Measurements from ENCODE around the gene TELO2. TPM values are rescaled to one million over a fixed set of nuclear protein-coding genes. Genes with fewer than 3 reads are reported as not detected.

Gene TELO2
- total RNA-seq, 1 experiment from 2014 or later, result 65.4 TPM

- H3K27me3 ChIP-seq (ENCODE audit: control insufficient read depth, insufficient read depth, low read length), result no peaks in the 10 kb centered on the region
- ATAC-seq (no peak), DNase-seq (ENCODE audit: low read depth, low spot score) (no peak)
- H3K36me3 ChIP-seq (ENCODE audit: control insufficient read depth, insufficient read depth, low read length), result no peaks in the 10 kb centered on the region
- H3K4me3 ChIP-seq (ENCODE audit: low read depth in 2 of 2, low read length in 2 of 2), result no peak overlapping the region
- ChIA-PET CTCF (no interaction called here), POLR2A (no interaction called here)
- TF ChIP-seq CTCF (IDR thresholded peaks at IDR 0.05), result no peak
- no peak for TF ChIP-seq SIN3A (IDR thresholded peaks at IDR 0.05; ENCODE audit: borderline replicate concordance, insufficient read depth, low read depth, low read length)
- TF ChIP-seq POLR2AphosphoS5 (IDR thresholded peaks at IDR 0.05; ENCODE audit: low read depth, low read length), result no peak
- TF ChIP-seq REST (IDR thresholded peaks at IDR 0.05; ENCODE audit: insufficient read depth in 1 of 2, low read depth in 2 of 2, low read length in 1 of 2), result no peak; a peak in 1 of 4 replicates
- TF ChIP-seq TCF7L2 (IDR thresholded peaks at IDR 0.05; ENCODE audit: low read depth, low read length), result no peak
- in situ Hi-C loops (cut with HindIII; ENCODE audit: low pct_unique_long_range_greater_than_20kb, low sequenced_read_pairs), result no loop called here
- intact Hi-C loops (cut with micrococcal nuclease; ENCODE audit: unreplicated experiment), result no loop called here
- H3K27ac ChIP-seq (ENCODE audit: low read length), result no peak overlapping the region
- no peaks in the 10 kb centered on the region for H3K4me1 ChIP-seq (ENCODE audit: control insufficient read depth, insufficient read depth, low read length)
- no peaks in the 10 kb centered on the region for H3K9me3 ChIP-seq (ENCODE audit: control insufficient read depth, insufficient read depth, low read depth, low read length)
- BruUV-seq (replicated peaks), result no TSS peak
Measured at GRCh38 chr16:1528921-1529537, 35.9 kb downstream of the TELO2 start.

- POLR2A ChIA-PET, result no interaction called here
Measured at GRCh38 chr16:1530349-1530882, 37.3 kb downstream of the TELO2 start.

More at GRCh38 chr16:1530349-1530882, 37.3 kb downstream of the TELO2 start:
- Histone ChIP-seq H3K27me3 (ENCODE audit: control insufficient read depth, insufficient read depth, low read length) (no peaks in the 10 kb centered on the region), H3K9me3 (ENCODE audit: control insufficient read depth, insufficient read depth, low read depth, low read length) (no peaks in the 10 kb centered on the region), H3K36me3 (ENCODE audit: control insufficient read depth, insufficient read depth, low read length) (no peaks in the 10 kb centered on the region), H3K4me3 (ENCODE audit: low read depth in 2 of 2, low read length in 2 of 2) (no peak overlapping the region), H3K4me1 (ENCODE audit: control insufficient read depth, insufficient read depth, low read length) (no peaks in the 10 kb centered on the region), H3K27ac (ENCODE audit: low read length) (no peak overlapping the region)
- in situ Hi-C loops (cut with HindIII; ENCODE audit: low pct_unique_long_range_greater_than_20kb, low sequenced_read_pairs) (no loop called here), intact Hi-C loops (cut with micrococcal nuclease; ENCODE audit: unreplicated experiment) (no loop called here)
- TF ChIP-seq POLR2AphosphoS5 (IDR thresholded peaks at IDR 0.05; ENCODE audit: low read depth, low read length) (no peak), SIN3A (IDR thresholded peaks at IDR 0.05; ENCODE audit: borderline replicate concordance, insufficient read depth, low read depth, low read length) (no peak), CTCF (IDR thresholded peaks at IDR 0.05) (no peak), REST (IDR thresholded peaks at IDR 0.05; ENCODE audit: insufficient read depth in 1 of 2, low read depth in 2 of 2, low read length in 1 of 2) (no peak), TCF7L2 (IDR thresholded peaks at IDR 0.05; ENCODE audit: low read depth, low read length) (no peak)
- DNase-seq (ENCODE audit: low read depth, low spot score) (no peak), ATAC-seq (no peak)
- CTCF ChIA-PET, result no interaction called here
- no TSS peak for BruUV-seq (replicated peaks)
